ENCODE measurements around the gene PAK2. TPM values are rescaled to one million over a fixed set of nuclear protein-coding genes. Genes with fewer than 3 reads are reported as not detected.

The PAK2 gene
- total and polyA plus RNA-seq, 3 experiments from 2014 or later = 38.0 to 85.4 (median 81.2) TPM

GRCh38 chr3:196757876-196758739 lies 18.5 kb downstream of the PAK2 start:
- no peak for DNase-seq
- CTCF ChIA-PET = no interaction called here
- no peaks in the 10 kb centered on the region for H3K4me1 ChIP-seq (ENCODE audit: insufficient read depth, low read length)
- H3K36me3 Mint-ChIP-seq = peaks cover 21 to 49% (median 31%) of the 10 kb centered on the region in 3 donors
- H3K27ac ChIP-seq (ENCODE audit: low read depth, low read length) = no peak overlapping the region
- H3K9me3 Mint-ChIP-seq = peaks cover 3 to 18% (median 14%) of the 10 kb centered on the region in 5 donors
- H3K4me3 Mint-ChIP-seq = no peak overlapping the region
- H3K27me3 ChIP-seq (ENCODE audit: insufficient read depth, low read length, poor library complexity, severe bottlenecking) = no peaks in the 10 kb centered on the region
- no peak overlapping the region for H3K4me3 ChIP-seq (ENCODE audit: low read length)
- H3K9me3 ChIP-seq (ENCODE audit: low read length) = peaks cover 12% of the 10 kb centered on the region
- peaks cover 12% of the 10 kb centered on the region for H3K36me3 ChIP-seq (ENCODE audit: insufficient read depth, low read length)
- H3K27me3 Mint-ChIP-seq = no peaks in the 10 kb centered on the region
- H3K4me1 Mint-ChIP-seq = peaks cover 50 to 64% (median 57%) of the 10 kb centered on the region in 3 donors
- POLR2A ChIA-PET = interaction anchor here (0.6 kb wide), 1 partner anchor 190 kb away, joined by 3 read pairs; the partner anchor contains the start of genes FBXO45 and WDR53
- H3K27ac Mint-ChIP-seq = peak overlapping the region in 6 of 8 donors; percentile 3 to 88 (median 17)

- peak overlapping the region in 4 of 8 donors; percentile 8 to 68 (median 42) for H3K27ac Mint-ChIP-seq
- H3K4me3 Mint-ChIP-seq = no peak overlapping the region
- no peaks in the 10 kb centered on the region for H3K27me3 Mint-ChIP-seq
- Histone ChIP-seq H3K4me3 (ENCODE audit: low read length) (no peak overlapping the region), H3K36me3 (ENCODE audit: insufficient read depth, low read length) (no peaks in the 10 kb centered on the region), H3K27me3 (ENCODE audit: insufficient read depth, low read length, poor library complexity, severe bottlenecking) (no peaks in the 10 kb centered on the region), H3K27ac (ENCODE audit: low read depth, low read length) (no peak overlapping the region), H3K4me1 (ENCODE audit: insufficient read depth, low read length) (no peaks in the 10 kb centered on the region), H3K9me3 (ENCODE audit: low read length) (no peaks in the 10 kb centered on the region)
- CTCF ChIA-PET = no interaction called here
- POLR2A ChIA-PET = no interaction called here
- H3K4me1 Mint-ChIP-seq = peaks cover 36 to 59% (median 58%) of the 10 kb centered on the region in 3 donors
- no peak for DNase-seq
- no peaks in the 10 kb centered on the region for H3K9me3 Mint-ChIP-seq
- peaks cover 8 to 34% (median 14%) of the 10 kb centered on the region in 3 donors for H3K36me3 Mint-ChIP-seq
Observed at GRCh38 chr3:196763179-196763578, 23.5 kb downstream of the PAK2 start.

- Mint-ChIP-seq H3K9me3 (no peaks in the 10 kb centered on the region), H3K27me3 (no peaks in the 10 kb centered on the region), H3K4me1 (peaks cover 25 to 48% (median 47%) of the 10 kb centered on the region in 3 donors), H3K27ac (peak overlapping the region in 3 of 8 donors; percentile 17 to 71 (median 18)), H3K4me3 (no peak overlapping the region), H3K36me3 (peaks cover 8 to 31% (median 14%) of the 10 kb centered on the region in 3 donors)
- no peaks in the 10 kb centered on the region for H3K27me3 ChIP-seq (ENCODE audit: insufficient read depth, low read length, poor library complexity, severe bottlenecking)
- ChIA-PET CTCF (no interaction called here), POLR2A (no interaction called here)
- H3K4me1 ChIP-seq (ENCODE audit: insufficient read depth, low read length) = no peaks in the 10 kb centered on the region
- H3K27ac ChIP-seq (ENCODE audit: low read depth, low read length) = no peak overlapping the region
- no peak for DNase-seq
- H3K36me3 ChIP-seq (ENCODE audit: insufficient read depth, low read length) = no peaks in the 10 kb centered on the region
- H3K4me3 ChIP-seq (ENCODE audit: low read length) = no peak overlapping the region
- no peaks in the 10 kb centered on the region for H3K9me3 ChIP-seq (ENCODE audit: low read length)
Observed at GRCh38 chr3:196765454-196765853, 25.8 kb downstream of the PAK2 start.

GRCh38 chr3:196771067-196771466 lies 31.4 kb downstream of the PAK2 start:
- peaks cover 0 to 21% (median 6%) of the 10 kb centered on the region in 3 donors for H3K36me3 Mint-ChIP-seq
- ChIA-PET CTCF (no interaction called here), POLR2A (no interaction called here)
- Histone ChIP-seq H3K9me3 (ENCODE audit: low read length) (no peaks in the 10 kb centered on the region), H3K36me3 (ENCODE audit: insufficient read depth, low read length) (no peaks in the 10 kb centered on the region), H3K27me3 (ENCODE audit: insufficient read depth, low read length, poor library complexity, severe bottlenecking) (no peaks in the 10 kb centered on the region), H3K27ac (ENCODE audit: low read depth, low read length) (no peak overlapping the region), H3K4me1 (ENCODE audit: insufficient read depth, low read length) (peaks cover 39% of the 10 kb centered on the region), H3K4me3 (ENCODE audit: low read length) (no peak overlapping the region)
- H3K9me3 Mint-ChIP-seq = no peaks in the 10 kb centered on the region
- H3K4me1 Mint-ChIP-seq = peaks cover 54 to 80% (median 78%) of the 10 kb centered on the region in 3 donors
- H3K4me3 Mint-ChIP-seq = peak overlapping the region in 2 of 7 donors; percentile 7 to 20
- H3K27ac Mint-ChIP-seq = peak overlapping the region in 4 of 8 donors; percentile 8 to 73 (median 24)
- no peaks in the 10 kb centered on the region for H3K27me3 Mint-ChIP-seq
- DNase-seq = no peak

- Mint-ChIP-seq H3K27ac (peak overlapping the region in 5 of 8 donors; percentile 16 to 80 (median 56)), H3K27me3 (no peaks in the 10 kb centered on the region), H3K4me1 (peaks cover 56 to 80% (median 80%) of the 10 kb centered on the region in 3 donors), H3K9me3 (no peaks in the 10 kb centered on the region), H3K36me3 (peaks cover 0 to 21% (median 6%) of the 10 kb centered on the region in 3 donors), H3K4me3 (no peak overlapping the region)
- no peak overlapping the region for H3K27ac ChIP-seq (ENCODE audit: low read depth, low read length)
- no peaks in the 10 kb centered on the region for H3K9me3 ChIP-seq (ENCODE audit: low read length)
- H3K27me3 ChIP-seq (ENCODE audit: insufficient read depth, low read length, poor library complexity, severe bottlenecking) = no peaks in the 10 kb centered on the region
- ChIA-PET CTCF (no interaction called here), POLR2A (no interaction called here)
- peaks cover 47% of the 10 kb centered on the region for H3K4me1 ChIP-seq (ENCODE audit: insufficient read depth, low read length)
- H3K4me3 ChIP-seq (ENCODE audit: low read length) = no peak overlapping the region
- H3K36me3 ChIP-seq (ENCODE audit: insufficient read depth, low read length) = no peaks in the 10 kb centered on the region
- no peak for DNase-seq
Observed at GRCh38 chr3:196772102-196772501, 32.4 kb downstream of the PAK2 start.

GRCh38 chr3:196772897-196773296 lies 33.2 kb downstream of the PAK2 start:
- no peaks in the 10 kb centered on the region for H3K27me3 ChIP-seq (ENCODE audit: insufficient read depth, low read length, poor library complexity, severe bottlenecking)
- DNase-seq = no peak
- Mint-ChIP-seq H3K9me3 (no peaks in the 10 kb centered on the region), H3K27me3 (no peaks in the 10 kb centered on the region), H3K4me3 (no peak overlapping the region), H3K36me3 (peaks cover 0 to 24% (median 6%) of the 10 kb centered on the region in 3 donors), H3K27ac (no peak overlapping the region), H3K4me1 (peaks cover 60 to 79% (median 79%) of the 10 kb centered on the region in 3 donors)
- H3K4me3 ChIP-seq (ENCODE audit: low read length) = no peak overlapping the region
- H3K36me3 ChIP-seq (ENCODE audit: insufficient read depth, low read length) = no peaks in the 10 kb centered on the region
- CTCF ChIA-PET = no interaction called here
- no peaks in the 10 kb centered on the region for H3K9me3 ChIP-seq (ENCODE audit: low read length)
- no peak overlapping the region for H3K27ac ChIP-seq (ENCODE audit: low read depth, low read length)
- peaks cover 47% of the 10 kb centered on the region for H3K4me1 ChIP-seq (ENCODE audit: insufficient read depth, low read length)
- POLR2A ChIA-PET = no interaction called here

- DNase-seq = no peak
- Histone ChIP-seq H3K36me3 (ENCODE audit: insufficient read depth, low read length) (no peaks in the 10 kb centered on the region), H3K9me3 (ENCODE audit: low read length) (no peaks in the 10 kb centered on the region), H3K4me3 (ENCODE audit: low read length) (no peak overlapping the region), H3K27ac (ENCODE audit: low read depth, low read length) (no peak overlapping the region), H3K4me1 (ENCODE audit: insufficient read depth, low read length) (peaks cover 58% of the 10 kb centered on the region), H3K27me3 (ENCODE audit: insufficient read depth, low read length, poor library complexity, severe bottlenecking) (no peaks in the 10 kb centered on the region)
- peaks cover 0 to 33% (median 5%) of the 10 kb centered on the region in 3 donors for H3K36me3 Mint-ChIP-seq
- POLR2A ChIA-PET = no interaction called here
- H3K27me3 Mint-ChIP-seq = no peaks in the 10 kb centered on the region
- peak overlapping the region in 5 of 7 donors; percentile 14 to 75 (median 39) for H3K4me3 Mint-ChIP-seq
- no peaks in the 10 kb centered on the region for H3K9me3 Mint-ChIP-seq
- CTCF ChIA-PET = no interaction called here
- peak overlapping the region; percentile 22 to 89 (median 73) for H3K27ac Mint-ChIP-seq
- peaks cover 69 to 89% (median 88%) of the 10 kb centered on the region in 3 donors for H3K4me1 Mint-ChIP-seq
Observed at GRCh38 chr3:196774191-196774820, 34.6 kb downstream of the PAK2 start.

All from CD8-positive, alpha-beta memory T cell (primary cell).